Sigmoid colon (tissue), 7 donors: Measurements from ENCODE around the gene RASA4. TPM values are rescaled to one million over a fixed set of nuclear protein-coding genes. Genes with fewer than 3 reads are reported as not detected.
"Not testable (repeated sequence)": the region's sequence is repeated elsewhere in the genome, so short reads cannot be mapped to it uniquely, and the experiment has no call there.

Experiments
- DNase-seq: peaks from one replicate; pipeline ENCODE4 v3.0.0-alpha.2; 2019
- H3K27ac ChIP-seq, 4 donors: fragments of 200-600 bp; sonication (generic); one replicate each; pipeline ENCODE4 v1.5.1; 2016 to 2019; ENCODE audit warnings: mild to moderate bottlenecking in 1 of 4
- H3K27me3 ChIP-seq, 3 donors: fragments of 200-600 bp; sonication (generic); one replicate each; pipeline ENCODE4 v1.5.1; 2019; ENCODE audit warnings: mild to moderate bottlenecking in 1 of 3
- H3K36me3 ChIP-seq, 4 donors: fragments of 200-600 bp; sonication (generic); one replicate each; pipeline ENCODE4 v1.5.1; 2016 to 2019
- H3K4me1 ChIP-seq, 4 donors: fragments of 200-600 bp; sonication (generic); one replicate each; pipeline ENCODE4 v1.5.1; 2017 to 2019
- H3K4me3 ChIP-seq, 4 donors: fragments of 200-600 bp; sonication (generic); one replicate each; pipeline ENCODE4 v1.5.1; 2017 to 2019; ENCODE audit warnings: mild to moderate bottlenecking in 2 of 4, moderate library complexity in 1 of 4
- H3K9me3 ChIP-seq, 4 donors: fragments of 200-600 bp in 3 of 4; sonication (generic) in 3 of 4; one replicate each; pipeline versions ENCODE4 v1.5.1 to v1.6.1; 2013 to 2019
- POLR2AphosphoS5 ChIP-seq, 4 donors: sonication (generic); formaldehyde crosslinking; IDR thresholded peaks; one replicate each; pipeline ENCODE4 v1.6.1; 2017; ENCODE audit warnings: antibody characterized with exemption in 4 of 4
- WGBS, 2 donors: extraction: QIAGEN DNeasy Blood & Tissue Kit; methylation state at CpG; one replicate each; pipeline ENCODE4 v1.1.7; 2013; 5-methylcytosine and 5-hydroxymethylcytosine counted together
- intact Hi-C: fragments of 100-400 bp; cut with DNase I; formaldehyde crosslinking; loops from one replicate; pipeline ENCODE4 v1.15.1; 2023
- polyA plus RNA-seq, 3 donors: library from polyadenylated mRNA; stranded (reverse); fragments of 200-250 nt; gene quantifications; one replicate each; pipeline ENCODE4 v1.2.3, GENCODE V29; 2013
- total RNA-seq, 4 donors: library from RNA; depleted of rRNA; stranded (reverse); fragments of >200 nt; gene quantifications; one replicate each; pipeline ENCODE4 v1.1.0, GENCODE V29; 2016
- donor health status: healthy with polysubstance abuse.
- donor health status: Bipolar disorder and iron deficiency.
- donor health status: healthy.

Gene RASA4
- total RNA-seq = 100 to 1,000 TPM in 1 of 4 donors, 10 to 100 TPM in 3; 12.0 to 113 (median 41.7) TPM
- 10 to 100 TPM in 1 of 3 donors, 1 to 10 TPM in 2; 5.4 to 35.3 (median 7.4) TPM for polyA plus RNA-seq

DNA sequence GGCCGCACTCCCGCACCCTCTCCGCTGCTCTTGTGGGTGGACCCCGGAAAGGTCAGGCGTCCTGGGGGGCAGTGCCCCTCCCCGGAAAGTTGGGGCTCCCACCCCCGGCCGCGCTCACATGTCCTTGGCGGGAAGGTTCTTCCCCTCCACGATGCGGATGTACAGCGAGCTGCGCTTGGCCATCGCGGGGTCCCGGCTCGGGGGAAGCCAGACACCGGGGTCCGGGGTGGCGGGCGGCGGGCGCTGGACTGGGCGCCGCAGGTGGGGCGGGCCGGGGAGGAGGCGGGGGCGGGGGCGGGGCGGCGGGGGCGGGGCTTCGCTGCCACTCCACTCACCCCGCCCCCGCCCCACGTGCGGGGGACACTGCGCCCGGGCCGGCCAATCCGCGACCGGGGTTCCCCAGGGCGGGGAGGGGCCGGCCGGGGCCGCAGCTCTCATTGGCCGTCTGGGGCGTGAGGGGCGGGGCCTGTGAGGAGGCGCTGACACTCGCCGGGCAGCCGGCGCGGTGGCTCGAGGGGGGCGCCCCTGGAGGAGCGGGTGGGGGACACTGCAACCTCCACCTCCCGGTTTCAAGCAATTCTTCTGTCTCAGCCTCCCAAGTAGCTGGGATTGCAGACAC lies at the start of gene RASA4:
RASA4 (minus strand) TSS at position 250 of the 619 bp plus-strand sequence; CDS start at position 183, 67 bp downstream.
- H3K4me1 ChIP-seq, H3K36me3 ChIP-seq, H3K27me3 ChIP-seq, H3K9me3 ChIP-seq, intact Hi-C loops: not testable (repeated sequence)
- Histone ChIP-seq H3K4me3 (peak within 1 kb of the TSS; percentile 38 to 56 (median 46)), H3K27ac (peak within 1 kb of the TSS in 3 of 4 donors; percentile 64 to 74 (median 70))
- TF ChIP-seq POLR2AphosphoS5 (IDR thresholded peaks at IDR 0.05) = peak in 1 of 4 donors; percentile 38
- peak; percentile 81 for DNase-seq
- 0% methylated on average over 19 to 29 of the region's 62 CpGs for WGBS, 2 donors

DNA sequence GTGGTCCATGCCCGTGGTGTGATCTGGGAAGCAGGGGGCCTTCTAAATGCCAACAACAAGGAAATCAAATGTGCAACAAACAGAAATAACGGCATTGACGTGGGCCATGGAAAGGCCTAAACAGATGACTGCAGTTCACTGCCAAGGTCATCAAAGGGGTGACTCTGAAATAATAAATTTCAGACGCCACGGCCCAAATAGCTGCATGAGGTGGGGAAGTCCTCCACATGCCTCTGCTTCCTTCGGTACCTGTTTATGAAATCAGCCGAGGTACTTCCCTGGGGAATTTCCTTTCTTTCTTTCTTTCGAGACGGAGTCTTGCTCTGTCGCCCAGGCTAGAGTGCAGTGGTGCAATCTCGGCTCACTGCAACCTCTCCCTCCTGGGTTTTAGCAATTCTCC lies 48.2 kb upstream of the RASA4 start:
- H3K36me3 ChIP-seq, H3K27me3 ChIP-seq, H3K4me3 ChIP-seq, H3K4me1 ChIP-seq, H3K27ac ChIP-seq, intact Hi-C loops, H3K9me3 ChIP-seq: not testable (repeated sequence)
- 77 to 80% methylated on average over 4 of the region's 11 CpGs for WGBS, 2 donors
- DNase-seq = peak; percentile 24

- H3K4me3 ChIP-seq, intact Hi-C loops, H3K4me1 ChIP-seq, H3K36me3 ChIP-seq, DNase-seq, H3K27ac ChIP-seq, H3K9me3 ChIP-seq, H3K27me3 ChIP-seq: not testable (repeated sequence)
- no CpG with 5 or more reads among the region's 4 CpGs for WGBS, 2 donors
Measured at GRCh38 chr7:102649924-102650323, 33.4 kb upstream of the RASA4 start, which contains the start of gene SPDYE2B. TSS of gene SPDYE2B (plus strand) at chr7:102650319. CDS start at chr7:102652349, 2,030 bp downstream.

GRCh38 chr7:102647813-102648212 lies 31.3 kb upstream of the RASA4 start:
- H3K27ac ChIP-seq, intact Hi-C loops, H3K27me3 ChIP-seq, H3K4me1 ChIP-seq, H3K36me3 ChIP-seq, H3K9me3 ChIP-seq, H3K4me3 ChIP-seq: not testable (repeated sequence)
- DNase-seq = peak; percentile 44
- 96 to 99% methylated on average over 5 of the region's 7 CpGs for whole genome bisulfite sequencing, 2 donors

DNA sequence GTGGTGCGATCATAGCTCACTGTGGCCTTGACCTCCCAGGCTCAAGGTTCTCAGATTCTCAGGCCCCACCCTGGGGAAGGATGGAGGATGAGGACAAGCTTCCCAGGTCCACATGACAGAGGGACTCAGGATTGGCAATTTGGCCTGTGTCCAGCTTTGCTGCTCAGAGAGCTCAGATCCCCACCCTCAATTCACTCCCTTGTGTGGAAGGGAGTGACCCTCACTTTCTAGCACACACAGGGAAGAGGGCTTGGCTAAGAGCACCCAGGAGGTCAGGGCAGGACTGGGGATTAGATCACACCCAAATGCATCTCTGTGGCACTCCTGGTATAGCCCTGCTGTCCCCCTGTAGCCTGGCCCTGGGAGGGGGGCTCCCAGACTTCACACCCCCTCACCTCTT lies 26.8 kb upstream of the RASA4 start:
- no CpG with 5 or more reads among the region's 1 CpG for WGBS, 2 donors
- H3K27me3 ChIP-seq, H3K4me1 ChIP-seq, H3K36me3 ChIP-seq, H3K4me3 ChIP-seq, intact Hi-C loops, H3K9me3 ChIP-seq, H3K27ac ChIP-seq, DNase-seq: not testable (repeated sequence)

DNA sequence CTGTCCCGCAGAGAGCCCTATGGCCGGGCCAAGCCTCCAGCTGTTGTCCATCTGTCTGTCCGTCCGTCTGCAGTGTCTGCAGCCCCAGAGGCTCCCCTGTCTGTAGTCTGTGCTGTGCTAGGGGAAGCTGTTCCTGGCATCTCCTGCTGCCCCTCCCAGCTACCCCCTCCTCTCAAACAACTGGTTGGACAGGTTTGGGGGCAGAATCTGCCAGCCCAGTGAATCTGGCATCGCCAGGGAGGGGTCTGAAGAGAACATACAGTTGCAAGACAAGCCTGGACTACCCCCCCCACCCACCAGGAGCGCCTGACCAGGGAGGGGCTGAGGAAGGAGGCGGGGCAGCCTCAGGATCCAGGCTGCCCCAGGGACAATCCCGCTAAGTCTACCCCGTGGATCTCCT lies 26.1 kb upstream of the RASA4 start, which contains the start of gene UPK3BL1:
UPK3BL1 (minus strand) TSS at position 101 of the 400 bp plus-strand sequence; CDS start at position 51, 50 bp downstream.
- H3K27me3 ChIP-seq, H3K27ac ChIP-seq, H3K4me1 ChIP-seq, H3K9me3 ChIP-seq, H3K36me3 ChIP-seq, intact Hi-C loops, DNase-seq, H3K4me3 ChIP-seq: not testable (repeated sequence)
- no CpG with 5 or more reads among the region's 9 CpGs for WGBS, 2 donors

- peak; percentile 62 for DNase-seq
- H3K27me3 ChIP-seq, intact Hi-C loops, H3K27ac ChIP-seq, H3K36me3 ChIP-seq, H3K4me1 ChIP-seq, H3K9me3 ChIP-seq, H3K4me3 ChIP-seq: not testable (repeated sequence)
- WGBS, 2 donors = 92 to 96% methylated on average over 7 to 8 of the region's 11 CpGs
Measured at GRCh38 chr7:102638848-102639247, 22.3 kb upstream of the RASA4 start.

GRCh38 chr7:102636956-102637355 lies 20.4 kb upstream of the RASA4 start:
- peak; percentile 14 for DNase-seq
- H3K4me1 ChIP-seq, H3K36me3 ChIP-seq, H3K9me3 ChIP-seq, H3K4me3 ChIP-seq, H3K27me3 ChIP-seq, H3K27ac ChIP-seq, intact Hi-C loops: not testable (repeated sequence)
- WGBS, 2 donors = 93 to 95% methylated on average over 7 to 9 of the region's 13 CpGs

DNA sequence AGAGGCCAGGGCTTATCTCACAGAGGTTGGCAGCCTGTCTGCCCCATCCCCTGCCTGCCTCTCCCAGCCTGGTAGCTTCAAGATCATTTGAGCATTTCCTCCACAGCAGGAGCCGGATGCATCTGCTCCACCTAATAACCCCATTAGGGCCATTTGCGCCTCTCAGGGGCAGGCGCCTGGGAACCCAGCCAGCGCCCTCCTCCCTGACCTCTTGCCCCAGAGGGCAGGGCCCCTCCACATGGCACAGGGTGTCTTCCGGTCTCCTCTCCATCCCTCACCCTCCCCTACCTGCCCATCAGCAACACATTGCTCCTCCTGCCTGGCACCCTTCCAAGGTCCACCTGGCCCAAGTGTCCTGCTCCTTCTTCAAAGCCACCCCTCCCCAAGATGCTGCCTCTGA lies 18.8 kb upstream of the RASA4 start:
- intact Hi-C loops, DNase-seq, H3K27me3 ChIP-seq, H3K4me3 ChIP-seq, H3K4me1 ChIP-seq, H3K27ac ChIP-seq, H3K36me3 ChIP-seq, H3K9me3 ChIP-seq: not testable (repeated sequence)
- 89% methylated on average over 3 of the region's 5 CpGs; no CpG with 5 or more reads in 1 of the 2 donors for WGBS, 2 donors

- intact Hi-C loops, H3K9me3 ChIP-seq, H3K27ac ChIP-seq, H3K27me3 ChIP-seq, H3K4me3 ChIP-seq, H3K4me1 ChIP-seq, H3K36me3 ChIP-seq: not testable (repeated sequence)
- 77 to 82% methylated on average over 2 of the region's 6 CpGs for WGBS, 2 donors
- peak; percentile 34 for DNase-seq
Measured at GRCh38 chr7:102634299-102634698, 17.7 kb upstream of the RASA4 start.

DNA sequence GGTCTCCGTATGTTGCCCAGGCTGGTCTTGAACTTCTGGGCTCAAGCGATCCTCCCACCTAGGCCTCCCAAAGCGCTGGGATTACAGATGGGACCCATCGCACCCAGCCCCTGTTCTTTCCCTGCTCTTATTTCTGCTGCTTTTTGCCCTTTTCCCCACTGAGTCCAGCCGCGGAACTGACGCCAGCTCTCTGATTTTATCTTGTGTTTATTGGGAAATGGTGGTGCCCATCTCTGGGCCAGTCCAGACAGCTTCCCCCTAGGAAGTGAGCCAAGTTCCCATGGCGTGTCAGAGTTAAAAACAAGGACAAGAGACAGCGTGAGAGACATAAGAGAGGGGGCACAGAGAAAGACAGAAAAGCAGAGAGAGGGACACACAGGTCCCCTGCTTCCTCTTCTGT lies 14.1 kb upstream of the RASA4 start:
- H3K9me3 ChIP-seq, intact Hi-C loops, H3K4me1 ChIP-seq, H3K27me3 ChIP-seq, H3K27ac ChIP-seq, H3K4me3 ChIP-seq, H3K36me3 ChIP-seq: not testable (repeated sequence)
- DNase-seq = peak; percentile 33
- WGBS, 2 donors = 74 to 80% methylated on average over 6 of the region's 9 CpGs

DNA sequence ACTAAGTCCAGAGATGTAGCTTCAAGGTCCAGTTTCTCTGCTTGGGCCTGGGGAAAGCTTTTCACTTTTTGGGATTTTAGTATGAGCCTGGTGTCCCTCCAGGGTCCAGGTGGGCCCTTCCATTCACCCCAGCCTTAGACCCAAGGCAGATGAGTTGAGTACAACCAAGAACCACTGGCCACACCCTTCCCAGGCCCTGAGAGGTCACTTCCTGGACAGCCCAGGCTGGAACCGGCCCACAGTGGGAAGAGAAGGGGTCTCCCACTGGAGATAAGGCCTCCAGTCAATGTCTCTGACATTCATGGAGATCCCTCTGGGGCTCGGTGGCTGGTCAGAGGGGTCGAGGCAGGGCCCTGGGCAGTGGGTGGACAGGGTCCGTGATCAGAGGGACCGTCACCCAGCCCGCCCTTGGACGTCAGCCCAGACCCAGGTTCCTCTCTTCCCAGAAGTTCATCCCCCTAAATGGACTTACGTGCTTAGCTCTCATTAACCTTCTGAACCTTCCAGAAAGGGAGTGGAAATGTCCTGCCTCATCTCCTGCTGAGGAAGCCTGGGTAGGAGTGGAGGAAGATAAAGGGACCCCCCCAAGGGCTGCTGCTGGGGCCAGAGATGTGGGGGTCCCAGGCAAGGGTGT lies 10.8 kb upstream of the RASA4 start:
- WGBS, 2 donors = no CpG with 5 or more reads among the region's 8 CpGs
- intact Hi-C loops, H3K4me3 ChIP-seq, DNase-seq, H3K4me1 ChIP-seq, H3K27me3 ChIP-seq, H3K36me3 ChIP-seq, H3K9me3 ChIP-seq, H3K27ac ChIP-seq: not testable (repeated sequence)

GRCh38 chr7:102618122-102618521 lies 1.6 kb upstream of the RASA4 start:
- intact Hi-C loops = not testable (repeated sequence)
- peak; percentile 32 for DNase-seq
- WGBS, 2 donors = 84 to 91% methylated on average over 3 to 5 of the region's 8 CpGs

More at GRCh38 chr7:102618122-102618521, 1.6 kb upstream of the RASA4 start:
- not testable (repeated sequence) for H3K4me1 ChIP-seq, H3K9me3 ChIP-seq, H3K27me3 ChIP-seq, H3K4me3 ChIP-seq, H3K27ac ChIP-seq, H3K36me3 ChIP-seq
